ENCODE data around the gene FAM118A. TPM values are rescaled to one million over a fixed set of nuclear protein-coding genes. Genes with fewer than 3 reads are reported as not detected.

FAM118A gene
- total and polyA plus RNA-seq, 2 of the 8 experiments (the other 6 are each of a cell fraction or from before 2014, with no cell fraction given) = 8.5 to 18.6 TPM

DNA sequence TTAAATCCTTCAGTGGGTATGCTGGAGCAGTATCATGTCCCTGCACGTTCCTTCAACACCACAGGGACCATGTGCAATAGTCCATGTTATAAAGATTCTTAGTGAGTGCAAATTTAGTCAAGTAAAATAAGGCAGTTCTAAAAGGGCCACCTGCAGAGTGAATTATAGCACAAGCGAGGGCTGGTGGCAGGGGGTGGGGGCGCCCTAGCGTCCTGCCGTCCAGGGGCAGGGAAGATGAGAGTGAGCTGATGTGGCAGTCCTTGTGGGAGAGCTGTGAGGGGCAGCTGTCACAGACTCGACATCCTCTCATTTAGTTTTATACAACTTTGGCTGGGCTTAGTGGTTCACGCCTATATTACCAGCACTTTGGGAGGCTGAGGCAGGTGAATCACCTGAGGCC is 29.1 kb downstream of the FAM118A start:
- Histone ChIP-seq H3K36me3 (ENCODE audit: control insufficient read depth in 2 of 4, insufficient read depth in 4 of 4, low read length in 3 of 4) (peaks cover 0 to 22% (median 4%) of the 10 kb centered on the region in 4 experiments; a peak in 4 of 8 replicates), H3K9me3 (ENCODE audit: insufficient read depth in 2 of 2, low read depth in 1 of 2, low read length in 1 of 2) (no peaks in the 10 kb centered on the region), H4K91ac (replicated peaks; ENCODE audit: insufficient read length, low read length) (no peak overlapping the region), H3K27me3 (replicated peaks in 1 of 4; ENCODE audit: control insufficient read depth in 3 of 4, extremely low read depth in 1 of 4, insufficient read depth in 3 of 4, low read length in 3 of 4) (no peaks in the 10 kb centered on the region), H2AK5ac (ENCODE audit: low read depth, low read length) (no peak overlapping the region), H2BK5ac (ENCODE audit: low read depth, low read length) (no peak overlapping the region), H3K4me3 (ENCODE audit: extremely low read depth in 1 of 4, insufficient read depth in 2 of 4, low read depth in 3 of 4, low read length in 4 of 4) (no peak overlapping the region), H3K4ac (replicated peaks; ENCODE audit: insufficient read length, low read depth, low read length) (no peak overlapping the region), H4K20me1 (replicated peaks in 1 of 2; ENCODE audit: control insufficient read depth in 1 of 2, insufficient read depth in 2 of 2, low read length in 2 of 2) (peaks cover 0 to 2% of the 10 kb centered on the region in 2 experiments), H3K9ac (replicated peaks in 1 of 4; ENCODE audit: extremely low read depth in 1 of 4, low read depth in 3 of 4, low read length in 3 of 4) (no peak overlapping the region), H2BK20ac (ENCODE audit: low read length) (no peak overlapping the region), H3K23me2 (ENCODE audit: low read depth, low read length) (no peaks in the 10 kb centered on the region), H2BK120ac (replicated peaks; ENCODE audit: low read depth, low read length) (no peak overlapping the region), H2AFZ (ENCODE audit: low read length) (no peak overlapping the region), H3K27ac (ENCODE audit: low read depth, low read length) (no peak overlapping the region), H3K14ac (ENCODE audit: insufficient read length) (no peak overlapping the region), H3K56ac (replicated peaks; ENCODE audit: insufficient read length, low read depth, low read length) (no peak overlapping the region), H2BK15ac (ENCODE audit: low read length) (no peak overlapping the region), H3K18ac (ENCODE audit: extremely low read depth, low read length) (no peak overlapping the region), H3K4me1 (replicated peaks in 1 of 4; ENCODE audit: control insufficient read depth in 3 of 4, insufficient read depth in 4 of 4, low read length in 3 of 4) (no peaks in the 10 kb centered on the region), H4K5ac (ENCODE audit: insufficient read length, low read depth, low read length) (no peak overlapping the region), H3K79me2 (ENCODE audit: control insufficient read depth in 1 of 2, insufficient read depth in 2 of 2, low read length in 2 of 2) (no peaks in the 10 kb centered on the region), H3K23ac (ENCODE audit: insufficient read length) (no peak overlapping the region), H3K4me2 (ENCODE audit: insufficient read depth in 1 of 2, low read depth in 2 of 2, low read length in 2 of 2) (no peak overlapping the region), H3K79me1 (ENCODE audit: low read depth, low read length) (no peaks in the 10 kb centered on the region), H4K8ac (ENCODE audit: extremely low read depth, insufficient read depth, low read length) (no peak overlapping the region), H2BK12ac (ENCODE audit: low read depth, low read length) (no peak overlapping the region)
- POLR2A ChIA-PET (ENCODE audit: partially characterized antibody) = no interaction called here
- CTCF ChIA-PET (ENCODE audit: partially characterized antibody) = interaction anchor here (0.6 to 1.1 kb wide), 3 partner anchors 9 to 59 kb away, joined by 3 read pairs; no protein-coding TSS in a partner anchor
- DNase-seq (ENCODE audit: low read depth in 1 of 2, low spot score in 2 of 2) (no peak), FAIRE-seq (no peak)
- TF ChIP-seq HDAC6 (IDR thresholded peaks at IDR 0.05; ENCODE audit: low read depth, low read length) (no peak), SRF (IDR thresholded peaks at IDR 0.05; ENCODE audit: low read depth, low read length) (no peak), CBX8 (IDR thresholded peaks at IDR 0.05; ENCODE audit: borderline replicate concordance, low read depth, low read length) (no peak)
- WGBS, 2 experiments (ENCODE audit: extremely low coverage in 1 of 2, insufficient coverage in 1 of 2, insufficient read length in 1 of 2, insufficient replicate concordance in 2 of 2, low coverage in 1 of 2, low lambda C conversion rate in 2 of 2, missing lambda C conversion rate in 1 of 2) = 84% methylated on average over 7 of the region's 7 CpGs; no CpG with 5 or more reads in 1 of the 2 experiments
